Sigmoid colon (tissue), 4 donors: ENCODE results near the gene SLC25A19.

Source experiments
- EP300 ChIP-seq, 4 donors: sonication (generic); formaldehyde crosslinking; IDR thresholded peaks; one replicate each; pipeline ENCODE4 v1.6.1; 2017; ENCODE audit warnings: antibody characterized with exemption in 4 of 4
- POLR2A ChIP-seq, 2 donors: fragments of 450-650 bp; IDR thresholded peaks; one replicate each; pipeline ENCODE4 v1.6.1; 2016; ENCODE audit warnings: antibody characterized with exemption in 2 of 2, mild to moderate bottlenecking in 2 of 2, moderate library complexity in 2 of 2
- POLR2AphosphoS5 ChIP-seq, 4 donors: sonication (generic); formaldehyde crosslinking; IDR thresholded peaks; one replicate each; pipeline ENCODE4 v1.6.1; 2017; ENCODE audit warnings: antibody characterized with exemption in 4 of 4
- TF ChIP-seq, protein P1 (sequence below), 4 experiments: fragments of 450-650 bp in 3 of 4; fragments of 200-600 bp in 1 of 4; IDR thresholded peaks; one replicate each; pipeline ENCODE4 v1.5.1; 2016 to 2019; ENCODE audit warnings: antibody characterized with exemption in 4 of 4, mild to moderate bottlenecking in 3 of 4, moderate library complexity in 2 of 4

GRCh38 chr17:75240394-75241142 is 48.7 kb downstream of the SLC25A19 start:
- TF ChIP-seq EP300 (IDR thresholded peaks at IDR 0.05), result no peak
- TF ChIP-seq, protein P1, sequence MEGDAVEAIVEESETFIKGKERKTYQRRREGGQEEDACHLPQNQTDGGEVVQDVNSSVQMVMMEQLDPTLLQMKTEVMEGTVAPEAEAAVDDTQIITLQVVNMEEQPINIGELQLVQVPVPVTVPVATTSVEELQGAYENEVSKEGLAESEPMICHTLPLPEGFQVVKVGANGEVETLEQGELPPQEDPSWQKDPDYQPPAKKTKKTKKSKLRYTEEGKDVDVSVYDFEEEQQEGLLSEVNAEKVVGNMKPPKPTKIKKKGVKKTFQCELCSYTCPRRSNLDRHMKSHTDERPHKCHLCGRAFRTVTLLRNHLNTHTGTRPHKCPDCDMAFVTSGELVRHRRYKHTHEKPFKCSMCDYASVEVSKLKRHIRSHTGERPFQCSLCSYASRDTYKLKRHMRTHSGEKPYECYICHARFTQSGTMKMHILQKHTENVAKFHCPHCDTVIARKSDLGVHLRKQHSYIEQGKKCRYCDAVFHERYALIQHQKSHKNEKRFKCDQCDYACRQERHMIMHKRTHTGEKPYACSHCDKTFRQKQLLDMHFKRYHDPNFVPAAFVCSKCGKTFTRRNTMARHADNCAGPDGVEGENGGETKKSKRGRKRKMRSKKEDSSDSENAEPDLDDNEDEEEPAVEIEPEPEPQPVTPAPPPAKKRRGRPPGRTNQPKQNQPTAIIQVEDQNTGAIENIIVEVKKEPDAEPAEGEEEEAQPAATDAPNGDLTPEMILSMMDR (IDR thresholded peaks at IDR 0.05), result peak in 1 of 4 experiments; percentile 33
- no peak for TF ChIP-seq POLR2AphosphoS5 (IDR thresholded peaks at IDR 0.05)
- no peak for TF ChIP-seq POLR2A (IDR thresholded peaks at IDR 0.05)
